Superior temporal gyrus (tissue), 1 donor: ENCODE data around the gene DCST2.
A peak's percentile ranks its signal among the peaks of the same experiment; 100 is the strongest.

Experiments
- DNase-seq: peaks from one replicate; pipeline ENCODE4 v3.0.0-alpha.2; 2016; ENCODE audit errors: extremely low spot score

DCST2 gene

DNA sequence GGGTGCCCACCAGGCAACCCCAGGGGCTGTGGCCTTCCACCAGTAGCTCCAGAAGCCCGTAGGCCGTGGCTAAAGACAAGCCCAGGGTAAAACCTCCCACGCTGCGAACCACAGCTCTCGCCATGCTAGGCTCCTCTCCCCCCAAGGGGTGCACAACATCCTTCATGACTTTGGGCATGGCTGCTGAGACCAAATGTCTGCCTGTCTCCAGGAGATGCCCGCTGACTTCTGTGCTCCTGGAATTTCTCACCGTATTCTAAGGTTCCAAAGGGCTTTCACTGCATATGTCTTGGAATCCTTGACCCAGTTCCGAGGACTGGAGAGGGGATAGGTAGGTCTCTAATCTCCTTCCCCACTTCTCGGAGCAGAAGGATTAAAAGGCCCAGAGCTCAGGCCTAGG is at the start of gene DCST2, which contains the start of gene DCST1:
Gene DCST2, minus strand, starts transcription at position 258 of the 400 bp plus-strand sequence. Its CDS starts 80 bp downstream, at position 178.
Gene DCST1, plus strand, starts transcription at position 301 of the 400 bp plus-strand sequence. CDS start 213 bp downstream, outside the sequence.
- no peak for DNase-seq

DNA sequence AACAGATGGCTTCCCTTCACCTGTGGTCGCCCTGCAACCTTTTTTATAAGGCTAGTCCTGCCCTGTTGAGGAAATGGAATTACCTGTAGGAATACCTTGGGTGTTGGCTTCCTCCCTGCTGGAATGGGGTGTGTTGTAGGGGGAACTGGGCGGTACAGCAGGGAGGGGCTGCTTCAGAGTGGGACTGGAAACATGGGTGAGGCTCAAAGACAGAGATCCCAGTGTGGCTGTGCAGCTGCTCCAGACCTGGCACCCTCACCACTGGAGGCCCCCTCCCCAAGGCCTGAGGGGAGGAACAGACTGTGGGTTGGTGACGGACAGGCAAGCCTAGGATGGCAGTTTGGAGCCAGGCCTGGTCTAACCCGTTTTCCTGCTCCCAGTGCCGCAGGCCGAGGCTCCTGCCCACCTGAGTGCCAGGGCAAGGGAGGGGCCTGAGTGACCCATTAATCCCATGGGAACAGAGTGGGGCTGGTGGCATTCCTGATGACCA is 49.5 kb upstream of the DCST2 start:
- DNase-seq, result no peak

DNA sequence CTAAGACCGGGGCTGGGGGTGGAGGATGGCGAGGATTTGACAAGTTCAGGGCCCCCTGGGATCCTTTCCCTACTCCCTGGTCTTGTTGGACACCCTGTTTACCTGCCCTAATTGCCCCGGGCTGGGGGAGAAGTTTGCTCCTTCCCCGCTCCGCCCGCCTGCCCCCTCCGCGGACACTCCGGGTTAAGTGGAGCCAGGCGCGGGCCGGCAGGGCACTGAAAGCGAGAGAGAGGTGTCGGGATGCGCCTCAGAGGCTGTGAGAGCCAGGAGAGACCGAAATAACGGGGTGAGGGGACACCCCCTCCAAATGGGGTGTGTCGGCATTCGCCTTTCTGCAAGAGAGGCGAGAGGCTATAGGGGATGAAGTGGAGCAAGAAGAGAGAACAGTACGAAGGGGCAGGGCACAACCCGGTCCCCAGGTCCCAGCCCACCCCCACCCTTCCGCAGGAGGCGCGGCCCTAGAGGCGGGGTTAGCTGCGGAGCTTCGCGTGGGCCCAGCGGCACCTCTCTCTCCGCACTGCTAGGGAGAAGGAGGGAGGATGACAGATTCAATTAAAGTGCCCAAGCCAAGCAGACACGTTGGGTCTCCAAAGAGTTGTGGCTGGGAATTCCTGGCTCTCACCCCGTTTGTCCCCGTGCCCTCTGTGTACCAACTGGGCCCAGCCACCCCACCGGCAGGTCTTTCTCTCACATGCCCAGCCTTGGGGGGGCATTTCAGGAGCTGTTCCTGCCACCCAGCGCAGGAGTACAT is 48.9 kb upstream of the DCST2 start:
- no peak for DNase-seq

DNA sequence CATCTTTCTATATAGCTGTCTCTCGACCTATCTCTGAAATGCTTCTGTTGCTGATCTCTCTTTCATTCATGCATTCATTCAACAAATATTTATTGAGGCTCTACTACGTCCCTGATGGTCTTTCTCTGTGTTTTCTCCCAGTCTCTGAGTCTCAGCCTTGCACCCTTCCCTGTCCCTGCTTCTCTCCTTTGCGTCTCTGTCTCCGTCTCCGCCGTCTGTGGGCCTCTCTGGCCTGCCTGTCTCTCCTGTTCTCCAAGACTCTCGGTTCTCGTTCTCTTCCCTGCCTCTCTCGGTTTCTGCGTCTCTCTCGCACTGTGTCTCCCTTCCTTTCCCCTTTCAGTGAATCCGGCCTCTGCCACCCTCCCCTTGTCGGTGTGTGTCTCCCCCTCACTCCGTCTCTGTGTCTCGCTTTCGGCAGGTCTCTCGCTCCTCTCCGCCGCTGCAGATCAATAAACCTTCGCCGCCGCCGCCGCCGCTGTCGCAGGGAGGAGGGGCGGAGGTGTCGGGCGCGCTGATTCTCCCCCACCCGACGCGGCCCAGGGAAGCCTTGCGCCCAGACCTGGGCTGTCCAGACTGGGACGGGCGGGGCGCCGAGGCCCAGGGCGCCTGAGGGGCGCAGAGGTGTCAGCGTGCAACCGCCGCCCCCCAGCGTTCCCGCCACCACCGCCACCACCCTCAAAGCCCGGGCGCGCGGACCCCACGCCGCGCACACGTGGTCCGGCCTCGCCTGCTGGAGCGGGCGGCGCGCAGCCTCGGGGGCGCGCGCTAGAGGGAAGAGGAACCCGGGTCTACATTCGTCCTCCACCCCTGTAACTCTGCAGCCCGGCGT is 48.1 kb upstream of the DCST2 start:
- DNase-seq, result peak; percentile 47

DNA sequence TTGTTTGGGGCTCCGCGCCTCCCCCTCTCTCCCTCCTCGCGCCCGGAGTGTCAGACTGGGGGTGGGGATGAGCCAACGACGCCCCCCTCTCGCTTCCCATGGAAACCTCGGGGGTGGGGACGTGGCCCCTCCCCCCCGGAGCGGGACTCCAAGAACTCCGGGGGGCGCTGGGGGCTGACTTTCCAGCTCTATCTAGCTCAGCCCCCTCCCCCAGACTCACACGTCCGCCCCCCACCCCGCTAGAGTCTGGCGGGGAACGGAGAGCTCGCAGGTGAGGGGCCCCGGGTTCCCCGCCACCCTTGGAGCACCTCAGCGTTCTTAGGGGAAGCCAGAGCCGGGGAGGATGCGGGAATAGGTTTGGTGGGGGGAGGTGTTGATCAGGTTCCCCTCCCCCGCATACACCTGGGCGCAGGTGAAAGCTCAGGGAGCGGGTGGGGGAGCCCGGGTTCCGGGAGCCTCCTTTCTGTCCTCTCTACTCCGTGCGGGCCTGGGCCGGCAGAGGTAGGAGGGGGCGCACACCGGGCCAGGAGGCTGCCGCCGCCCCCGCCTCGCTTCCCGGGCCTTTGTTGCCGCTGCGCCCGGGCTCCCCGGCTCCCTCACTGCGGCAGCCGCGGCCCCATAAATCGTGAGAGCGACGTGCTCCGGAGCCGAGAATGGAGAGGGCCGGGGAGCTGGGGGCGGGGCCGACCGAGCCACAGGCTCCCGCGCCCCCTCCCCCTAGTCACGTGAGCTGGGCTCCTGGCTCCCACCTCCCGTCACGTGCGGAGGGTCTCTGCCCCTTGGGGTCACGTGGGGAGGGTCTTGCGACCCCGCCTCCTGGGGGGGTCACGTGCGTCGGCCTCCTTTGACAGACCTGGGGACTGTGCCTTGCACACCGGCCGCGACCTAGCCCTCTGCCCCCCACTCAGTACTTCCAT is 47.0 kb upstream of the DCST2 start:
- no peak for DNase-seq

GRCh38 chr1:155079487-155080311 is 46.1 kb upstream of the DCST2 start:
- no peak for DNase-seq

DNA sequence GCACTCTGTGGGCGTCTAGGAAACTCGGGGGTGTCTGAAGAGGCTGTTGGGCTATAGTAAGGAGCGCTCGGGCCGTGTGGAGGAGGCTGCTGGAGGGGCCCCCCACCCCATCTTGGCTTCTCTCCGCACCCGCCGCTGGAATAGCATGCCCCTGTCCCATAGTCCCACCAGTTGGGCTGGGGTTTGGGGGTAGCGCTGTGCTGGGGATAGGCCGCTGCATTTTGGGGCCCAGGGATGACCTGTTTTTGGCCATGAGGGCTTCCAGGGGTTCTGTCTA is 45.6 kb upstream of the DCST2 start:
- no peak for DNase-seq

DNA sequence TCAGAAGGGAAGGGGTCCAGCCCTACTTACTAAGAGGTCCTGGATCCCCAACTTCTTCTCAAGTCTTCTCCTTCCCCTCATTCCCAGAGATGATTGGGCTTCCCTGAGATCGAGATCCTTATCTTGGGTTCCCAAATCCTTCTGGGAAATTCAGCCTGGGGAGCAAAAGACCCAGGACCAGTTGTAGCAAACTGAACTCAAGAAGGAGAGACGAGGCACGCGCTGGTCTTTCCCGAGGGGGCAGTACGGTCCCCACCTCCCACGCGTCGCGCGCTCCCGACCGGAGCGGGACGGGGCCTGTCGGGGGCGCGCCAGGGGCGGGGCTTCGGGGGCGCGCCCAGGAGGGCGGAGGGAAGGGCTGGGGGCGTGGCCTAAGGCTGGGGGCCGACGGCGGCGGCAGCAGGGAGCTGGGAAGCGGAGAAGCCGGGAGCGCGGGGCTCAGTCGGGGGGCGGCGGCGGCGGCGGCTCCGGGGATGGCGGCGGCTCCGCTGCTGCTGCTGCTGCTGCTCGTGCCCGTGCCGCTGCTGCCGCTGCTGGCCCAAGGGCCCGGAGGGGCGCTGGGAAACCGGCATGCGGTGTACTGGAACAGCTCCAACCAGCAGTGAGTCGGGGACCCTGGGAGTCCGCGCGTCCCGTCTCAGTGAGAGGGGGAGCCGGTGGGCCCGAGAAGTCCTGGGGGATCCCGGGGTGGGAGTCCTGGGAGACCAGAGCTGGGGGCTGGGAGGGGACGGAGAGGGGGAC is 45.1 kb upstream of the DCST2 start, which contains the start of gene EFNA3:
Gene EFNA3, plus strand, starts transcription at position 369 of the 741 bp plus-strand sequence. Its CDS starts 105 bp downstream, at position 474.
- DNase-seq, result peak; percentile 64

- DNase-seq, result no peak
These were observed 44.3 kb upstream of the DCST2 start for GRCh38 chr1:155077758-155078445.

DNA sequence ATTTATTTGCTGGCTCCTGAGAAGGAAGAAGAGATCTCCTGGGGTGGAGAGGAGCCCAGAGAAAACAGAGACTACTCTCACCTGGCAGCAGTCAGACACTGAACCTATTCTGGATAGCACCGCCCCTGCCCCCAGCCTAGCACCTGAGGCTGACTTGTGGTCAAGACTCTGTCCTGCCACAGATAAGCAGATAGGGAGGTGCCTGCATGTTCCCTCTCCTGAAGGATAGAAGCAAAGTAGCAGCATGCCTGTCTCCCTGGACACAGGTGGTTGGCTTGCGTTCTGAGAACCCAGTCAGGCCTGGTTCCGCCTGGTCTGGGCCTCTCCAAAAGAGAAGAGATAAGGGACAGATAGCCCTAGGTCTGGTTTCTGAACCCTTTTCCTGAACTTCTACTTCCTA is 43.8 kb upstream of the DCST2 start:
- DNase-seq, result no peak

- no peak for DNase-seq
These were observed 42.8 kb upstream of the DCST2 start for GRCh38 chr1:155076371-155076770.

DNA sequence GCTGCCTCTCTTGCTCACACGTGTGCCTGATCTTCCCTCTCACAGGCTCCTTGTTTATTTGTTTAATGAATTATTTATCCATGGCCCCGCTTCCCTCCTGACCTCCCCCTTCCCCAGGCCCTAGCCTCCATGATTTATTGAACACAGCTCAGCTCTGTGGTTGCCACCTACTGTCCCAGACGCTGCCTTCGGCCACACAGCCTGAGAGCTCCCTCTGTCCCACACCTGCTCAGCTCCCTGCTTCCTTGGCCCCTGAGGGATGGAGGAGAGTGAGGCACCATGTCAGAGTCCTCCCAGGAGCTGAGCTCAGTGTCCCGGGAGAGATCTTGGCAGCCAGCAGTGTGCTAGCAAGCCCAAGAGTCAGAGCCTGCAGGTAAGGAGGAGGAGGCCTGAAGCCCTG is 42.0 kb upstream of the DCST2 start:
- no peak for DNase-seq

GRCh38 chr1:155073377-155074242 is 40.0 kb upstream of the DCST2 start:
- no peak for DNase-seq

GRCh38 chr1:155072531-155073289 is 39.1 kb upstream of the DCST2 start:
- DNase-seq, result no peak

GRCh38 chr1:155071701-155072100 is 38.1 kb upstream of the DCST2 start:
- DNase-seq, result no peak

DNA sequence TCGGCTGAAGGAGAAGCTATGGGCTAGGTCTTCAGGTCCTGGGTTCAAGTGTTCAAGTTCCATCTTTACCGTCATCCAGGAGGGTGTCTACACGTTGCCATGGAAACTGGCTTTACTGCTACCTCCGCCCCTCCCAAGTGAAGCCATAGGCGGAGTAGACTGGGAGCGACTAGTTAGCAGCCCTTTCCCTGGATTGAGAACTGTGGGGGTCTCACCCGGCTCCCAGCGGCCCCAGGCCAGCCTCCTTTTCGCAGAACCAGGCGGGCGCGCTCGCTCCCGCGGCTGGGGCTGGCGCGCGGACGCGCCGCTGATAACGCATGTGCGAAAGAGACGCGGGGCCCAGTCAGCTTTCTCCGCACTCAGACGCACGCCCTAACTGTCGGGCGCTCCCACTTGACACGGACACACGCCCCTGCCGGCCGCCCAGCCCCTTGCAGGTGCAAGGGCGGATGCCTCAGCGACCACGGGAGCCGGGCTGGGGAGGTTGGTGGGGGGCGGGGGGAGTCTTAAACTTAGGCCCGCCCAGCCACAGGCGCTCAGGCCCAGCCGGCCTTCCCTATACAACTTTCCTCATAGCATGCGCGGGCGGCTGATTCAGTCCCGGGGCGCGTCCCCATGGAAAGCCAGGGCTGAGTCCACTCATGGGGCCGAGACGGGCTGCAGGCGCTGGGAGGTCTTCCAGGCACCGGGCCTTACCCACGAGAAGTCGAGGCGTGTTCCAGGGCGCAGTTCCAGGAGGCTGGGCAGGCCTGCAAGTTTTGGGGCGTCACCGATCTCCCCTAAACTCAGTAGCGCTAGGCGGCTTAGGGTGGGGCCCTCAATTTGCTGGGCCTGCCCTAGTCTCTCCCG is 37.4 kb upstream of the DCST2 start:
- DNase-seq, result peak; percentile 67

DNA sequence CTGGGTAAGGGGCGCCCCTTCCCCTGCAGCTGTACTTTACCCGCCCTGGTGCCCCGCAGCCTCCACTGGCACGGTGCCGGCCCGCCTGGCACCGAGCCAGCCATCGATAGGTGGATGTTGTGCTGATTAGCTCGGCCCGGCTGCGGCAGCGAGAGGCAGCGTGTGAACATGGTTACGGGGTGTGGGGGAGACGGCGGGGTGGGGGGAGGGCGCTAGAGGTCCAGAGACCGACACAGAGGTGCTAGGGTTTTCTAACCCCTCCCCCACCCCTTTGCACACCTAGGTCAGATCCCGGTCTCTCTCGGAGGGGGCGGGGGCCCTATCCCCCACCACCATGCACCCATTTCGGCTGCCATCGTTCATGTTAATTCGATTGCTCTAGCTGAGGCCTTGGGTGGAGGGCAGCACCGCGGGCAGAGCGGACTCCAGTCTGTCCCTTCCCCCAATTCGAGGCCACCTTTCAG is 36.6 kb upstream of the DCST2 start:
- DNase-seq, result no peak
